GM18517 (cell line): ENCODE measurements around the gene CDSN.

Experiments used
- ATAC-seq: cut with Tn5 transposase; IDR thresholded peaks from one replicate; pipeline ENCODE4 v1.9.1; 2021; ENCODE audit warnings: mild to moderate bottlenecking, moderate library complexity; ENCODE audit not compliant: unreplicated experiment

The CDSN gene

GRCh38 chr6:31149827-31150447 lies 29.7 kb upstream of the CDSN start:
- ATAC-seq: no peak

- ATAC-seq: no peak
Observed at GRCh38 chr6:31145386-31145785, 25.1 kb upstream of the CDSN start.

GRCh38 chr6:31144970-31145340 lies 24.7 kb upstream of the CDSN start:
- no peak for ATAC-seq

- no peak for ATAC-seq
Observed at GRCh38 chr6:31144296-31144969, 24.2 kb upstream of the CDSN start.

GRCh38 chr6:31143148-31143547 lies 22.9 kb upstream of the CDSN start:
- no peak for ATAC-seq

- no peak for ATAC-seq
Observed at GRCh38 chr6:31142361-31142761, 22.1 kb upstream of the CDSN start.

- no peak for ATAC-seq
Observed at GRCh38 chr6:31140643-31141042, 20.4 kb upstream of the CDSN start.

GRCh38 chr6:31139599-31139998 lies 19.4 kb upstream of the CDSN start:
- no peak for ATAC-seq

GRCh38 chr6:31138982-31139381 lies 18.7 kb upstream of the CDSN start, which contains the start of gene PSORS1C2:
TSS of gene PSORS1C2 (minus strand) at chr6:31139066. CDS start at chr6:31139026, 40 bp downstream.
- no peak for ATAC-seq

GRCh38 chr6:31135710-31136109 lies 15.5 kb upstream of the CDSN start:
- ATAC-seq: no peak

- no peak for ATAC-seq
Observed at GRCh38 chr6:31132806-31133205, 12.6 kb upstream of the CDSN start.

GRCh38 chr6:31131595-31131994 lies 11.3 kb upstream of the CDSN start:
- no peak for ATAC-seq

GRCh38 chr6:31130751-31131150 lies 10.5 kb upstream of the CDSN start:
- ATAC-seq: no peak

GRCh38 chr6:31129130-31129529 lies 8.9 kb upstream of the CDSN start:
- no peak for ATAC-seq

- ATAC-seq: no peak
Observed at GRCh38 chr6:31128093-31128676, 7.9 kb upstream of the CDSN start.

- no peak for ATAC-seq
Observed at GRCh38 chr6:31126396-31127175, 6.3 kb upstream of the CDSN start.

- no peak for ATAC-seq
Observed at GRCh38 chr6:31125586-31126363, 5.5 kb upstream of the CDSN start.

- no peak for ATAC-seq
Observed at GRCh38 chr6:31125162-31125561, 4.9 kb upstream of the CDSN start.

GRCh38 chr6:31122791-31123706 lies 2.8 kb upstream of the CDSN start:
- no peak for ATAC-seq
